ENCODE data around the gene DOK3. TPM values are rescaled to one million over a fixed set of nuclear protein-coding genes. Genes with fewer than 3 reads are reported as not detected.

The DOK3 gene
- total RNA-seq, 4 donors from 2014 or later, result 0.60 to 17.2 (median 7.8) TPM

DNA sequence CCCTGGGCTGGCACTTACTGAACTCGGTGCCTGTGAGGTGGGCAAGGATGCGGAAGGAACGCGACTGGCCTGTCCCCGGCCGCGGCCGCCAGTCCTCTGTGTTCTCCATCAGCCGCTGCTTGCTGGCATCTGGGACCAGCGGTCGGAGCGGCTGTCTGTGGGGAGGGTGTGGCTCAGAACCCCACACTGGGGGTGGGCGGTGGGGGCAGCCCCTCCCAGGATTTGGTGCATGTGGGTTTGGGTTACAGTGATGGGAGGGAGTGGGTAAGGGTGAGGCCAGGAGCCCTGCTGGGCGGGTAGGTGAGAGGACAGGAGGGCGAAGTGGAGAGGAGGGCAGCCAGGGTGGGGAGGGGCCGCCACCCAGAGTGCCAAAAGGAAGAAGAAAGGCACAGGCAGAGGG, 18.6 kb downstream of the DOK3 start:
- 71 to 82% methylated on average over 1 to 16 of the region's 16 CpGs for WGBS, 2 donors (ENCODE audit: low coverage in 1 of 2)
- intact Hi-C loops (cut with DNase I; ENCODE audit: low total_unique reads) (no loop called here), in situ Hi-C loops (cut with MboI; ENCODE audit: low pct_ligation_motif_present in 1 of 4, low pct_unique_long_range_greater_than_20kb in 1 of 4, low sequenced_read_pairs in 3 of 4) (no loop called here)
- peak overlapping the region in 3 of 4 donors; percentile 94 to 96 (median 95) for H3K27ac ChIP-seq
- no peak overlapping the region for H3K4me3 ChIP-seq
- no peak for DNase-seq
- no peaks in the 10 kb centered on the region for H3K27me3 ChIP-seq
- H3K4me1 ChIP-seq, result peaks cover 20 to 58% (median 43%) of the 10 kb centered on the region in 4 donors
- TF ChIP-seq POLR2AphosphoS5 (IDR thresholded peaks at IDR 0.05) (no peak), CTCF (IDR thresholded peaks at IDR 0.05) (no peak), POLR2A (IDR thresholded peaks at IDR 0.05) (no peak), EP300 (IDR thresholded peaks at IDR 0.05; ENCODE audit: low read depth) (no peak)
- no peaks in the 10 kb centered on the region for H3K36me3 ChIP-seq
- H3K9me3 ChIP-seq, result no peaks in the 10 kb centered on the region

DNA sequence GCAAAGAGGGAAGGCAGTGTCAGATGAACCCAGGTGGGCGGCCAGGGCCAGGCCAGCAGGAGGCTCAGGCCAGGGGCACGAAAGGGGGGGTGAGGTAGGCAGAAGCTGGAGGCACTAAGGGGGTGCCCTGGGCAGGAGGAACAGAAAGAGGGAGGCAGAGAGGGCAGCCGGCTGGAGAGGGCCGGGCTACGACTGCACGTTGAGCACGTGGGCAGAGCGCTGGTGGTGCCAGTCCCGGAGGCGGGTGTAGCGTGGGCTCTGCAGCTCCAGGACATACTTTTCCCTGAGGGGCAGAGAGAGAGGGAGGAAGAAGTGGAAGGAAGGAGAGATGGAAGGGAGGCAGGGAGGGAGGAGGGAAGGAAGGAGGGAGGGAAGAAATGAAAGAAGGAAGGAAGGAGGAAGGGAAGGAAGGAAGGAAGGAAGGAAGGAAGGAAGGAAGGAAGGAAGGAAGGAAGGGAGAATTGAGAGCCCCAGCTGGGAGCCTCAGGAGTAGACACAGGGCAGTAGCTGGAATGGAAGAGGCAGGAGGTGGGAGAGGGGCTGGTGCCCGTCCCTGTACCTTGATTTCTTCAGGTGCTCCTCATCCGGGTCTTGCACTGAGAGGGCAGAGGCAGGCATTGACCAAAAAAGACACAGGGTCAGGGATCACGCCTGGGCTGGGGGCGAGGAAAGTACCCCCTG, 19.2 kb downstream of the DOK3 start:
- H3K4me1 ChIP-seq, result peaks cover 20 to 52% (median 39%) of the 10 kb centered on the region in 4 donors
- no peaks in the 10 kb centered on the region for H3K27me3 ChIP-seq
- in situ Hi-C loops (cut with MboI; ENCODE audit: low pct_ligation_motif_present in 1 of 4, low pct_unique_long_range_greater_than_20kb in 1 of 4, low sequenced_read_pairs in 3 of 4), result no loop called here
- WGBS, 2 donors (ENCODE audit: low coverage in 1 of 2), result 58 to 78% methylated on average over 11 to 15 of the region's 15 CpGs
- H3K36me3 ChIP-seq, result no peaks in the 10 kb centered on the region
- no peak overlapping the region for H3K4me3 ChIP-seq
- no peak for TF ChIP-seq EP300 (IDR thresholded peaks at IDR 0.05; ENCODE audit: low read depth)
- TF ChIP-seq POLR2AphosphoS5 (IDR thresholded peaks at IDR 0.05), result no peak
- no peak for TF ChIP-seq CTCF (IDR thresholded peaks at IDR 0.05)
- no peak for TF ChIP-seq POLR2A (IDR thresholded peaks at IDR 0.05)
- no peaks in the 10 kb centered on the region for H3K9me3 ChIP-seq
- intact Hi-C loops (cut with DNase I; ENCODE audit: low total_unique reads), result no loop called here
- DNase-seq, result no peak
- peak overlapping the region in 3 of 4 donors; percentile 94 to 96 (median 95) for H3K27ac ChIP-seq

DNA sequence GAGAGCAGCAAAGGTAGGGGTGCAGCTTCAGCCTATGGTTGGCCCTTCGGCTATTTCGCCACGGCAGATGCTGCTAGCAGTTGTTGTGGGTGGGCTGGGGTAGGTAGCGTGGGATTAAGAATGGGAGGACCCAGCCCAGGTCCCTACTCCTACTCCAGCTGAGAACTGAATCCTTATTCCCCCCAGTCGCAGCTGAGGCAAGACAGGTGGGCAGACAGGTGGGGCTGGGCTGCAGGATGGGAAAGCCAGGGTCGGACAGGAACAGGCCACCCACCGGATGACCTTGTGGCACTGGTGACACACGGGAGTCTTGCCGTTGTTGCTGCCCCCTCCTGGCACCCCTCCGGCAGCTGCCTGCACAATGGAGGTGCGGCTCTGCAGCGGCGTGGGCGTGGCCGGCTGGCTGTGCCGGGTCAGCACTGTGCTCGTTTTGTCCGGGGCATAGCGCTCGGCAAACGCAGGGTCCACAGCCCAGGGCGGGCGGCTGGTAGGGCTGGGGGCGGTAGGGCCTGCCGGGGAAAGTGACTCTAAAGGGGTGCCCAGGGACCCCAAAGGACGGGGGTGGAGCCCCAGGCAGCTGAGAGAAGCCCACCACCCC, 20.4 kb downstream of the DOK3 start:
- Histone ChIP-seq H3K4me3 (no peak overlapping the region), H3K27me3 (no peaks in the 10 kb centered on the region), H3K4me1 (peaks cover 20 to 48% (median 27%) of the 10 kb centered on the region in 4 donors), H3K27ac (peak overlapping the region in 3 of 4 donors; percentile 28 to 95 (median 94)), H3K36me3 (no peaks in the 10 kb centered on the region), H3K9me3 (no peaks in the 10 kb centered on the region)
- in situ Hi-C loops (cut with MboI; ENCODE audit: low pct_ligation_motif_present in 1 of 4, low pct_unique_long_range_greater_than_20kb in 1 of 4, low sequenced_read_pairs in 3 of 4) (no loop called here), intact Hi-C loops (cut with DNase I; ENCODE audit: low total_unique reads) (no loop called here)
- WGBS, 2 donors (ENCODE audit: low coverage in 1 of 2), result 56% methylated on average over 26 of the region's 26 CpGs; no CpG with 5 or more reads in 1 of the 2 donors
- DNase-seq, result peak; percentile 63
- TF ChIP-seq CTCF (IDR thresholded peaks at IDR 0.05), result peak in 4 of 5 experiments; percentile 12 to 24 (median 24)
- no peak for TF ChIP-seq POLR2AphosphoS5 (IDR thresholded peaks at IDR 0.05)

GRCh38 chr5:177487975-177488374, 21.7 kb downstream of the DOK3 start:
- intact Hi-C loops (cut with DNase I; ENCODE audit: low total_unique reads) (no loop called here), in situ Hi-C loops (cut with MboI; ENCODE audit: low pct_ligation_motif_present in 1 of 4, low pct_unique_long_range_greater_than_20kb in 1 of 4, low sequenced_read_pairs in 3 of 4) (no loop called here)
- peak overlapping the region in 2 of 4 donors; percentile 1 to 94 for H3K27ac ChIP-seq
- DNase-seq, result no peak
- TF ChIP-seq POLR2AphosphoS5 (IDR thresholded peaks at IDR 0.05), result no peak
- no peaks in the 10 kb centered on the region for H3K27me3 ChIP-seq
- no peaks in the 10 kb centered on the region for H3K9me3 ChIP-seq
- peaks cover 10 to 39% (median 21%) of the 10 kb centered on the region in 4 donors for H3K4me1 ChIP-seq
- H3K4me3 ChIP-seq, result no peak overlapping the region
- WGBS, 2 donors (ENCODE audit: low coverage in 1 of 2), result 78 to 93% methylated on average over 5 to 15 of the region's 15 CpGs
- no peaks in the 10 kb centered on the region for H3K36me3 ChIP-seq

Data from transverse colon (tissue), 4 donors.